ENCODE results near the gene SPOCD1.

Gene SPOCD1

GRCh38 chr1:31759298-31760023, 56.4 kb downstream of the SPOCD1 start:
- H3K4me1 ChIP-seq (ENCODE audit: insufficient read depth, low read length), result peaks cover 28% of the 10 kb centered on the region
- no peak overlapping the region for H3K27ac ChIP-seq (ENCODE audit: low read depth, low read length)
- no peaks in the 10 kb centered on the region for H3K36me3 ChIP-seq (ENCODE audit: insufficient read depth, low read length)
- H3K27me3 ChIP-seq (ENCODE audit: insufficient read depth, low read length), result peaks cover 26% of the 10 kb centered on the region
- no peaks in the 10 kb centered on the region for H3K9me3 ChIP-seq (ENCODE audit: insufficient read depth, low read depth, low read length)
- peak overlapping the region; percentile 85; the same call in 1 of the 2 replicates for H3K4me3 ChIP-seq (ENCODE audit: low read length)
- 54% methylated on average over 10 of the region's 10 CpGs for WGBS
- no peak overlapping the region for H3K9ac ChIP-seq (ENCODE audit: low read depth, low read length)

GRCh38 chr1:31758823-31759222, 57.0 kb downstream of the SPOCD1 start:
- H3K4me3 ChIP-seq (ENCODE audit: low read length), result no peak overlapping the region

GRCh38 chr1:31757989-31758388, 57.8 kb downstream of the SPOCD1 start:
- WGBS, result 92% methylated on average over 6 of the region's 6 CpGs
- peaks cover 28% of the 10 kb centered on the region for H3K4me1 ChIP-seq (ENCODE audit: insufficient read depth, low read length)

More at GRCh38 chr1:31758823-31759222, 57.0 kb downstream of the SPOCD1 start:
- H3K36me3 ChIP-seq (ENCODE audit: insufficient read depth, low read length), result no peaks in the 10 kb centered on the region
- H3K9ac ChIP-seq (ENCODE audit: low read depth, low read length), result no peak overlapping the region
- H3K4me1 ChIP-seq (ENCODE audit: insufficient read depth, low read length), result peaks cover 28% of the 10 kb centered on the region
- H3K27me3 ChIP-seq (ENCODE audit: insufficient read depth, low read length), result peaks cover 24% of the 10 kb centered on the region
- WGBS, result 83% methylated on average over 7 of the region's 7 CpGs
- no peaks in the 10 kb centered on the region for H3K9me3 ChIP-seq (ENCODE audit: insufficient read depth, low read depth, low read length)
- H3K27ac ChIP-seq (ENCODE audit: low read depth, low read length), result no peak overlapping the region

GRCh38 chr1:31757204-31757679, 58.6 kb downstream of the SPOCD1 start:
- H3K9ac ChIP-seq (ENCODE audit: low read depth, low read length), result no peak overlapping the region
- 94% methylated on average over 8 of the region's 8 CpGs for WGBS
- peaks cover 31% of the 10 kb centered on the region for H3K4me1 ChIP-seq (ENCODE audit: insufficient read depth, low read length)
- no peak overlapping the region for H3K27ac ChIP-seq (ENCODE audit: low read depth, low read length)
- H3K27me3 ChIP-seq (ENCODE audit: insufficient read depth, low read length), result peaks cover 9% of the 10 kb centered on the region
- no peaks in the 10 kb centered on the region for H3K36me3 ChIP-seq (ENCODE audit: insufficient read depth, low read length)
- H3K9me3 ChIP-seq (ENCODE audit: insufficient read depth, low read depth, low read length), result no peaks in the 10 kb centered on the region
- H3K4me3 ChIP-seq (ENCODE audit: low read length), result no peak overlapping the region

More at GRCh38 chr1:31757989-31758388, 57.8 kb downstream of the SPOCD1 start:
- H3K9me3 ChIP-seq (ENCODE audit: insufficient read depth, low read depth, low read length), result no peaks in the 10 kb centered on the region
- no peak overlapping the region for H3K27ac ChIP-seq (ENCODE audit: low read depth, low read length)
- H3K36me3 ChIP-seq (ENCODE audit: insufficient read depth, low read length), result no peaks in the 10 kb centered on the region
- H3K4me3 ChIP-seq (ENCODE audit: low read length), result no peak overlapping the region
- H3K9ac ChIP-seq (ENCODE audit: low read depth, low read length), result no peak overlapping the region
- H3K27me3 ChIP-seq (ENCODE audit: insufficient read depth, low read length), result peaks cover 16% of the 10 kb centered on the region

- no peak overlapping the region for H3K27ac ChIP-seq (ENCODE audit: low read depth, low read length)
- no peaks in the 10 kb centered on the region for H3K36me3 ChIP-seq (ENCODE audit: insufficient read depth, low read length)
- H3K9ac ChIP-seq (ENCODE audit: low read depth, low read length), result no peak overlapping the region
- 91% methylated on average over 13 of the region's 13 CpGs for WGBS
- no peak overlapping the region for H3K4me3 ChIP-seq (ENCODE audit: low read length)
- peaks cover 3% of the 10 kb centered on the region for H3K27me3 ChIP-seq (ENCODE audit: insufficient read depth, low read length)
- peaks cover 32% of the 10 kb centered on the region for H3K4me1 ChIP-seq (ENCODE audit: insufficient read depth, low read length)
- H3K9me3 ChIP-seq (ENCODE audit: insufficient read depth, low read depth, low read length), result no peaks in the 10 kb centered on the region
Measured at GRCh38 chr1:31756578-31756977, 59.2 kb downstream of the SPOCD1 start.

GRCh38 chr1:31755850-31756492, 59.9 kb downstream of the SPOCD1 start:
- H3K4me1 ChIP-seq (ENCODE audit: insufficient read depth, low read length), result peaks cover 27% of the 10 kb centered on the region
- no peaks in the 10 kb centered on the region for H3K36me3 ChIP-seq (ENCODE audit: insufficient read depth, low read length)
- no peaks in the 10 kb centered on the region for H3K27me3 ChIP-seq (ENCODE audit: insufficient read depth, low read length)
- H3K9me3 ChIP-seq (ENCODE audit: insufficient read depth, low read depth, low read length), result no peaks in the 10 kb centered on the region
- 90% methylated on average over 30 of the region's 30 CpGs for WGBS
- no peak overlapping the region for H3K9ac ChIP-seq (ENCODE audit: low read depth, low read length)
- no peak overlapping the region for H3K4me3 ChIP-seq (ENCODE audit: low read length)
- no peak overlapping the region for H3K27ac ChIP-seq (ENCODE audit: low read depth, low read length)

GRCh38 chr1:31755197-31755611, 60.6 kb downstream of the SPOCD1 start:
- Histone ChIP-seq H3K9me3 (ENCODE audit: insufficient read depth, low read depth, low read length) (no peaks in the 10 kb centered on the region), H3K9ac (ENCODE audit: low read depth, low read length) (no peak overlapping the region), H3K4me1 (ENCODE audit: insufficient read depth, low read length) (peaks cover 26% of the 10 kb centered on the region), H3K36me3 (ENCODE audit: insufficient read depth, low read length) (no peaks in the 10 kb centered on the region), H3K27ac (ENCODE audit: low read depth, low read length) (no peak overlapping the region), H3K4me3 (ENCODE audit: low read length) (no peak overlapping the region), H3K27me3 (ENCODE audit: insufficient read depth, low read length) (no peaks in the 10 kb centered on the region)
- 87% methylated on average over 9 of the region's 9 CpGs for WGBS

- Histone ChIP-seq H3K4me1 (ENCODE audit: insufficient read depth, low read length) (peaks cover 18% of the 10 kb centered on the region), H3K9ac (ENCODE audit: low read depth, low read length) (no peak overlapping the region), H3K27me3 (ENCODE audit: insufficient read depth, low read length) (no peaks in the 10 kb centered on the region), H3K4me3 (ENCODE audit: low read length) (no peak overlapping the region), H3K27ac (ENCODE audit: low read depth, low read length) (no peak overlapping the region), H3K9me3 (ENCODE audit: insufficient read depth, low read depth, low read length) (no peaks in the 10 kb centered on the region), H3K36me3 (ENCODE audit: insufficient read depth, low read length) (no peaks in the 10 kb centered on the region)
- WGBS, result 96% methylated on average over 15 of the region's 15 CpGs
Measured at GRCh38 chr1:31754397-31754796, 61.4 kb downstream of the SPOCD1 start.

GRCh38 chr1:31753707-31754349, 62.0 kb downstream of the SPOCD1 start:
- no peak overlapping the region for H3K9ac ChIP-seq (ENCODE audit: low read depth, low read length)
- WGBS, result 93% methylated on average over 9 of the region's 9 CpGs
- H3K9me3 ChIP-seq (ENCODE audit: insufficient read depth, low read depth, low read length), result no peaks in the 10 kb centered on the region
- H3K36me3 ChIP-seq (ENCODE audit: insufficient read depth, low read length), result no peaks in the 10 kb centered on the region
- H3K4me3 ChIP-seq (ENCODE audit: low read length), result no peak overlapping the region
- no peaks in the 10 kb centered on the region for H3K27me3 ChIP-seq (ENCODE audit: insufficient read depth, low read length)
- H3K27ac ChIP-seq (ENCODE audit: low read depth, low read length), result no peak overlapping the region
- peaks cover 14% of the 10 kb centered on the region for H3K4me1 ChIP-seq (ENCODE audit: insufficient read depth, low read length)

GRCh38 chr1:31752952-31753475, 62.8 kb downstream of the SPOCD1 start:
- no peaks in the 10 kb centered on the region for H3K9me3 ChIP-seq (ENCODE audit: insufficient read depth, low read depth, low read length)
- H3K27me3 ChIP-seq (ENCODE audit: insufficient read depth, low read length), result no peaks in the 10 kb centered on the region
- H3K36me3 ChIP-seq (ENCODE audit: insufficient read depth, low read length), result no peaks in the 10 kb centered on the region
- no peak overlapping the region for H3K4me3 ChIP-seq (ENCODE audit: low read length)
- peaks cover 11% of the 10 kb centered on the region; the same call in 1 of the 2 replicates for H3K4me1 ChIP-seq (ENCODE audit: insufficient read depth, low read length)
- WGBS, result 95% methylated on average over 12 of the region's 12 CpGs
- H3K27ac ChIP-seq (ENCODE audit: low read depth, low read length), result no peak overlapping the region
- H3K9ac ChIP-seq (ENCODE audit: low read depth, low read length), result no peak overlapping the region

- H3K27me3 ChIP-seq (ENCODE audit: insufficient read depth, low read length), result no peaks in the 10 kb centered on the region
- H3K36me3 ChIP-seq (ENCODE audit: insufficient read depth, low read length), result no peaks in the 10 kb centered on the region
- H3K4me1 ChIP-seq (ENCODE audit: insufficient read depth, low read length), result peaks cover 11% of the 10 kb centered on the region; the same call in 1 of the 2 replicates
- H3K4me3 ChIP-seq (ENCODE audit: low read length), result no peak overlapping the region
- no peak overlapping the region for H3K9ac ChIP-seq (ENCODE audit: low read depth, low read length)
- H3K9me3 ChIP-seq (ENCODE audit: insufficient read depth, low read depth, low read length), result no peaks in the 10 kb centered on the region
- WGBS, result 45% methylated on average over 7 of the region's 7 CpGs
- H3K27ac ChIP-seq (ENCODE audit: low read depth, low read length), result 0 out of 2 replicates have a peak overlapping the region, but pooled peaks have one; percentile 8
Measured at GRCh38 chr1:31752258-31752657, 63.6 kb downstream of the SPOCD1 start.

Measured in HUES64 (cell line).